MCF 10A (cell line): Measurements from ENCODE around the gene DPP6. TPM values are rescaled to one million over a fixed set of nuclear protein-coding genes. Genes with fewer than 3 reads are reported as not detected.

Experiments used
- BruUV-seq: library from RNA; stranded (reverse); fragments of 400-500 nt; replicated peaks from 2 replicates; lab custom pipeline; 2021; lab: Mats Ljungman, UMichigan
- CTCF ChIA-PET: fragments of 300-600 bp; sonication (Branson Sonifier 250); formaldehyde crosslinking; extraction: SDS; loops from one replicate; lab custom pipeline; 2021; ENCODE audit warnings: antibody characterized with exemption, inconsistent platforms; lab: Yijun Ruan, JAX
- POLR2A ChIA-PET: fragments of 300-600, 350-650 bp; sonication (Branson Sonifier 250); formaldehyde crosslinking; extraction: SDS; loops from one replicate; lab custom pipeline; 2020; ENCODE audit warnings: antibody characterized with exemption, inconsistent platforms; lab: Yijun Ruan, JAX
- DNase-seq: peaks from one replicate; pipeline ENCODE4 v3.0.0-alpha.2; 2018; ENCODE audit not compliant: unreplicated experiment
- H3K27ac Mint-ChIP-seq: one replicate; pipeline ENCODE4 v1.8.0; 2022; ENCODE audit warnings: mild to moderate bottlenecking, low read depth, mixed read lengths; ENCODE audit not compliant: unreplicated experiment
- H3K27me3 Mint-ChIP-seq: one replicate; pipeline ENCODE4 v1.8.0; 2022; ENCODE audit warnings: mixed read lengths; ENCODE audit not compliant: insufficient read depth, unreplicated experiment
- H3K36me3 Mint-ChIP-seq: one replicate; pipeline ENCODE4 v1.8.0; 2022; ENCODE audit warnings: mild to moderate bottlenecking, moderate library complexity, mixed read lengths; ENCODE audit not compliant: insufficient read depth, unreplicated experiment
- H3K4me1 Mint-ChIP-seq: one replicate; pipeline ENCODE4 v1.8.0; 2022; ENCODE audit warnings: mixed read lengths; ENCODE audit not compliant: insufficient read depth, unreplicated experiment
- H3K4me3 Mint-ChIP-seq: one replicate; pipeline ENCODE4 v1.8.0; 2022; ENCODE audit warnings: mild to moderate bottlenecking, moderate library complexity, mixed read lengths; ENCODE audit not compliant: unreplicated experiment
- H3K9me3 Mint-ChIP-seq: one replicate; pipeline ENCODE4 v1.8.0; 2022; ENCODE audit warnings: mixed read lengths; ENCODE audit not compliant: unreplicated experiment
- intact Hi-C: fragments of 100-400 bp; cut with micrococcal nuclease; formaldehyde crosslinking; loops from 2 replicates; pipeline ENCODE4 v1.14.1; 2022
- total RNA-seq: library from RNA; stranded (reverse); gene quantifications from 2 replicates; pipeline ENCODE4 v1.2.3, GENCODE V29; 2022
- TF ChIP-seq, protein P1 (sequence below): fragments of 200-600 bp; IDR thresholded peaks from one replicate; pipeline ENCODE4 v1.8.0; 2022; ENCODE audit warnings: antibody characterized with exemption, mild to moderate bottlenecking; ENCODE audit not compliant: unreplicated experiment

The DPP6 gene
- total RNA-seq, 1 experiment from 2014 or later, result not detected

DNA sequence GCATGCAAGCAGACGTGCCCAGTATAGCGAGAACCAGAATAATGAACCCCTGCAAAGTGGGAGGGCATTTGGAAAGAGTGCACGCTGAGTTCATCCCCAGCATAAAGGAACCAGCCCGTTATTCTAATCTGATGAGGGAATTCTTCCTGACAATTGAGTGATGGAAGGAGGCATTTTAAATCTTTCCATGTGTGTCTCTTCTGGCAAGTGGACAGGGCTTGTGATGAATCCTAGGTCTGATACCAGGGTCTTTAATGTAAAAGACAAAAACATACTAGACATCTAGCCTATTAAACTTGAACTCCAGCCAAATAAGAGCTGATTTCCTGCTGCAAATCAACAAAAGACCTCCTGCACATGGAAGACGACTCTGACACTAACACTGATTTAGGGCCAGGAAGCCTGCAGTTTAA lies 301.2 kb downstream of the DPP6 start:
- ChIA-PET CTCF (interaction anchor here (0.6 to 1.5 kb wide), 2 partner anchors 150 to 191 kb away, joined by 3 to 5 read pairs; no protein-coding TSS in a partner anchor), POLR2A (no interaction called here)
- Mint-ChIP-seq H3K27ac (no peak overlapping the region), H3K27me3 (no peaks in the 10 kb centered on the region), H3K4me3 (no peak overlapping the region), H3K36me3 (no peaks in the 10 kb centered on the region), H3K4me1 (no peaks in the 10 kb centered on the region), H3K9me3 (peaks cover 18% of the 10 kb centered on the region)
- intact Hi-C loops, result no loop called here
- TF ChIP-seq, protein P1, sequence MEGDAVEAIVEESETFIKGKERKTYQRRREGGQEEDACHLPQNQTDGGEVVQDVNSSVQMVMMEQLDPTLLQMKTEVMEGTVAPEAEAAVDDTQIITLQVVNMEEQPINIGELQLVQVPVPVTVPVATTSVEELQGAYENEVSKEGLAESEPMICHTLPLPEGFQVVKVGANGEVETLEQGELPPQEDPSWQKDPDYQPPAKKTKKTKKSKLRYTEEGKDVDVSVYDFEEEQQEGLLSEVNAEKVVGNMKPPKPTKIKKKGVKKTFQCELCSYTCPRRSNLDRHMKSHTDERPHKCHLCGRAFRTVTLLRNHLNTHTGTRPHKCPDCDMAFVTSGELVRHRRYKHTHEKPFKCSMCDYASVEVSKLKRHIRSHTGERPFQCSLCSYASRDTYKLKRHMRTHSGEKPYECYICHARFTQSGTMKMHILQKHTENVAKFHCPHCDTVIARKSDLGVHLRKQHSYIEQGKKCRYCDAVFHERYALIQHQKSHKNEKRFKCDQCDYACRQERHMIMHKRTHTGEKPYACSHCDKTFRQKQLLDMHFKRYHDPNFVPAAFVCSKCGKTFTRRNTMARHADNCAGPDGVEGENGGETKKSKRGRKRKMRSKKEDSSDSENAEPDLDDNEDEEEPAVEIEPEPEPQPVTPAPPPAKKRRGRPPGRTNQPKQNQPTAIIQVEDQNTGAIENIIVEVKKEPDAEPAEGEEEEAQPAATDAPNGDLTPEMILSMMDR, result no peak
- DNase-seq, result no peak
- BruUV-seq, result no TSS peak

DNA sequence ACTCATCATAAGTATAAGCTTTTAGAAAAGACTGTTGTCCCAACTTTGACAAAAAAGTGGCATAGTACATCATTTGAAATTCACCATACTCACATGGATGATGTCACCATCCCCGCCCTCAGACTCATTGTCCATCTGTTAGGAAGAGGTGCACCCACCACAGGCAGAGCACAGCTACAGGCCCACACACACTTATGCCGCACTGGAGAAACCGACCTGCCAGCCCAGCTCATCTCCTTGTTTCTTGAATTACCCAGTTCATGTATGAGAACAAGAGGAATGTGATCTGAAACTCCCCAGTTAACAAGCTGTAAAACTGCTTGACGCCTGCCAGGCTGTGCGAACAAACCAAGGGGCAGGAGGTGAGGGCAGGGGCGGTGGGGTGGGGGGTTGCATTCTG lies 312.0 kb downstream of the DPP6 start:
- Mint-ChIP-seq H3K27ac (no peak overlapping the region), H3K9me3 (peaks cover 48% of the 10 kb centered on the region), H3K36me3 (no peaks in the 10 kb centered on the region), H3K27me3 (no peaks in the 10 kb centered on the region), H3K4me1 (no peaks in the 10 kb centered on the region), H3K4me3 (no peak overlapping the region)
- ChIA-PET CTCF (no interaction called here), POLR2A (interaction anchor here (0.8 kb wide), 1 partner anchor 13 kb away, joined by 3 read pairs; no protein-coding TSS in a partner anchor)
- BruUV-seq, result no TSS peak
- DNase-seq, result no peak
- intact Hi-C loops, result no loop called here
- TF ChIP-seq, protein P1, result no peak

DNA sequence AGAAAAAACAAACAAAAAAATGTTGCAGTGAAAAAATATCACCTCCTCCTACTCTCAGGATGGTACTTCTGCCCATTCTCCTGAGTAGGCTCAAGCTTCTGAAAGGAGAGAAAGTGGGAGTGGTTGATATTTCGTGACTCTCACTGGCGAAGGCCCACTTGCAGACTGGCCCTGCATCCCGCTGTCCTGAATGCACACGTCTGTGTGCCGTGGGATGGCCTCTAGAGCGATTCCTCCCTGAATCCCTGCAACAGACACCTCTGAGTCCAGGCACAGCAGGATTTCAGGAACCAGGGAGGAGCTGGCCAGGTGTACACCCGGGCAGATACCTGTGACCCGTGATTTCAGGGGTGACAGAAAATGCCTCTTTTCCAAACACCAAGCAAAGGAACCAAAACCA lies 319.2 kb downstream of the DPP6 start:
- Mint-ChIP-seq H3K36me3 (no peaks in the 10 kb centered on the region), H3K27me3 (no peaks in the 10 kb centered on the region), H3K4me3 (no peak overlapping the region), H3K4me1 (no peaks in the 10 kb centered on the region), H3K27ac (no peak overlapping the region), H3K9me3 (peaks cover 34% of the 10 kb centered on the region)
- TF ChIP-seq, protein P1, result no peak
- DNase-seq, result no peak
- intact Hi-C loops, result no loop called here
- ChIA-PET CTCF (interaction anchor here (1.7 kb wide), 1 partner anchor 29 kb away, joined by 4 read pairs; no protein-coding TSS in a partner anchor), POLR2A (no interaction called here)
- BruUV-seq, result no TSS peak

DNA sequence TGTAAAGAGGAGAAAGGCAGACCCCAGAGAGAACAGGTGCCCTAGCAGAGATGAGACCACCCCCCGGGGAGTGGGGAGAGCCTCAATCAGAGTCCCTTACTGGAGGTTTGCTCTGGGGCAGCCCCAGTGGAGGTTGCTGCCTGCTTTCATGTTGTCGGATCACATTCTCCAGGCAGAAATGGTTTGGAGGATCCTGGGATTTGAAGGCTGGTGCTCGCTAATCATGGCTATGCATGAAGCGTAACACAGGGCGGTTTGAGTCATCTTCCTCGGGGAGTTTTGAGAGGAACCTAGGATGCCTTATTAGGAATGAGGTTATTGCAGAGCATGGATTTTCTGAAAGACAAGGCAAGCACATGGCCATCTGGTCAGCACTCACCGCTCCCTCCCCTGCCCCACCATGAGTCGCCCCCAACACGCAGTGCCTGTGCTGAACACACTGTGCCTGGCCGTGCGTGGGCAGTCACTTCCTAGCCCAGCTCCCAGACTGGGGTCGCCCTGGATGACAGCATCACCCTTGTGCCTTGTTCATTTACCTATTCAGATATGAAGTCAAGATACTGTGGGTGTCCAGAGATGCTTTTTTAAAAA lies 319.9 kb downstream of the DPP6 start:
- Mint-ChIP-seq H3K27ac (no peak overlapping the region), H3K4me3 (no peak overlapping the region), H3K9me3 (peaks cover 30% of the 10 kb centered on the region), H3K27me3 (no peaks in the 10 kb centered on the region), H3K36me3 (no peaks in the 10 kb centered on the region), H3K4me1 (no peaks in the 10 kb centered on the region)
- POLR2A ChIA-PET, result no interaction called here
- intact Hi-C loops, result no loop called here
- no peak for DNase-seq
- CTCF ChIA-PET, result no interaction called here
- TF ChIP-seq, protein P1, result no peak
- no TSS peak for BruUV-seq
